Measurements from ENCODE around the gene MMP24. TPM values are rescaled to one million over a fixed set of nuclear protein-coding genes. Genes with fewer than 3 reads are reported as not detected.

Gene MMP24
- total and polyA plus RNA-seq, 2 of the 13 experiments (the other 11 are each of a cell fraction or from before 2014, with no cell fraction given): 0.29 to 0.35 TPM

- TF ChIP-seq, protein P1, sequence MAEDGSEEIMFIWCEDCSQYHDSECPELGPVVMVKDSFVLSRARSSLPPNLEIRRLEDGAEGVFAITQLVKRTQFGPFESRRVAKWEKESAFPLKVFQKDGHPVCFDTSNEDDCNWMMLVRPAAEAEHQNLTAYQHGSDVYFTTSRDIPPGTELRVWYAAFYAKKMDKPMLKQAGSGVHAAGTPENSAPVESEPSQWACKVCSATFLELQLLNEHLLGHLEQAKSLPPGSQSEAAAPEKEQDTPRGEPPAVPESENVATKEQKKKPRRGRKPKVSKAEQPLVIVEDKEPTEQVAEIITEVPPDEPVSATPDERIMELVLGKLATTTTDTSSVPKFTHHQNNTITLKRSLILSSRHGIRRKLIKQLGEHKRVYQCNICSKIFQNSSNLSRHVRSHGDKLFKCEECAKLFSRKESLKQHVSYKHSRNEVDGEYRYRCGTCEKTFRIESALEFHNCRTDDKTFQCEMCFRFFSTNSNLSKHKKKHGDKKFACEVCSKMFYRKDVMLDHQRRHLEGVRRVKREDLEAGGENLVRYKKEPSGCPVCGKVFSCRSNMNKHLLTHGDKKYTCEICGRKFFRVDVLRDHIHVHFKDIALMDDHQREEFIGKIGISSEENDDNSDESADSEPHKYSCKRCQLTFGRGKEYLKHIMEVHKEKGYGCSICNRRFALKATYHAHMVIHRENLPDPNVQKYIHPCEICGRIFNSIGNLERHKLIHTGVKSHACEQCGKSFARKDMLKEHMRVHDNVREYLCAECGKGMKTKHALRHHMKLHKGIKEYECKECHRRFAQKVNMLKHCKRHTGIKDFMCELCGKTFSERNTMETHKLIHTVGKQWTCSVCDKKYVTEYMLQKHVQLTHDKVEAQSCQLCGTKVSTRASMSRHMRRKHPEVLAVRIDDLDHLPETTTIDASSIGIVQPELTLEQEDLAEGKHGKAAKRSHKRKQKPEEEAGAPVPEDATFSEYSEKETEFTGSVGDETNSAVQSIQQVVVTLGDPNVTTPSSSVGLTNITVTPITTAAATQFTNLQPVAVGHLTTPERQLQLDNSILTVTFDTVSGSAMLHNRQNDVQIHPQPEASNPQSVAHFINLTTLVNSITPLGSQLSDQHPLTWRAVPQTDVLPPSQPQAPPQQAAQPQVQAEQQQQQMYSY (CRISPR knock-in tag; IDR thresholded peaks at IDR 0.05): no peak
- TF ChIP-seq ZFP91 (CRISPR knock-in tag; IDR thresholded peaks at IDR 0.05; ENCODE audit: borderline replicate concordance) (no peak; the same call in 1 of the 2 replicates), ZKSCAN5 (CRISPR knock-in tag; IDR thresholded peaks at IDR 0.05) (0 out of 2 replicates have a peak, but pooled peaks have one; percentile 9), TEAD3 (CRISPR knock-in tag; optimal IDR thresholded peaks at IDR 0.05; ENCODE audit: borderline replicate concordance) (no peak), MAZ (IDR thresholded peaks at IDR 0.05; ENCODE audit: borderline replicate concordance, low read depth, low read length) (no peak), MAZ (CRISPR knock-in tag; IDR thresholded peaks at IDR 0.05; ENCODE audit: low read depth) (no peak), RBM39 (IDR thresholded peaks at IDR 0.05; ENCODE audit: low read depth, low read length, poor library complexity, severe bottlenecking) (peak; percentile 56), ZNF451 (CRISPR knock-in tag; IDR thresholded peaks at IDR 0.05) (peak; percentile 66; the same call in 1 of the 2 replicates), ZNF788 (CRISPR knock-in tag; IDR thresholded peaks at IDR 0.05; ENCODE audit: borderline replicate concordance) (peak; percentile 64; the same call in 1 of the 2 replicates), HNF1A (IDR thresholded peaks at IDR 0.05; ENCODE audit: low read depth) (no peak), HNF1A (CRISPR knock-in tag; IDR thresholded peaks at IDR 0.05; ENCODE audit: borderline replicate concordance) (peak; percentile 52; the same call in 1 of the 2 replicates), HNRNPH1 (optimal IDR thresholded peaks at IDR 0.05; ENCODE audit: low read depth, low read length) (peak; percentile 17), ZNF746 (CRISPR knock-in tag; IDR thresholded peaks at IDR 0.05) (0 out of 2 replicates have a peak, but pooled peaks have one; percentile 38), ZNF776 (CRISPR knock-in tag; IDR thresholded peaks at IDR 0.05) (peak; percentile 26; the same call in 1 of the 2 replicates)
- TF ChIP-seq, protein P2, sequence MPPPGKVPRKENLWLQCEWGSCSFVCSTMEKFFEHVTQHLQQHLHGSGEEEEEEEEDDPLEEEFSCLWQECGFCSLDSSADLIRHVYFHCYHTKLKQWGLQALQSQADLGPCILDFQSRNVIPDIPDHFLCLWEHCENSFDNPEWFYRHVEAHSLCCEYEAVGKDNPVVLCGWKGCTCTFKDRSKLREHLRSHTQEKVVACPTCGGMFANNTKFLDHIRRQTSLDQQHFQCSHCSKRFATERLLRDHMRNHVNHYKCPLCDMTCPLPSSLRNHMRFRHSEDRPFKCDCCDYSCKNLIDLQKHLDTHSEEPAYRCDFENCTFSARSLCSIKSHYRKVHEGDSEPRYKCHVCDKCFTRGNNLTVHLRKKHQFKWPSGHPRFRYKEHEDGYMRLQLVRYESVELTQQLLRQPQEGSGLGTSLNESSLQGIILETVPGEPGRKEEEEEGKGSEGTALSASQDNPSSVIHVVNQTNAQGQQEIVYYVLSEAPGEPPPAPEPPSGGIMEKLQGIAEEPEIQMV (CRISPR knock-in tag; IDR thresholded peaks at IDR 0.05; ENCODE audit: low read depth): 0 out of 2 replicates have a peak, but pooled peaks have one; percentile 32
- TF ChIP-seq, protein P3, sequence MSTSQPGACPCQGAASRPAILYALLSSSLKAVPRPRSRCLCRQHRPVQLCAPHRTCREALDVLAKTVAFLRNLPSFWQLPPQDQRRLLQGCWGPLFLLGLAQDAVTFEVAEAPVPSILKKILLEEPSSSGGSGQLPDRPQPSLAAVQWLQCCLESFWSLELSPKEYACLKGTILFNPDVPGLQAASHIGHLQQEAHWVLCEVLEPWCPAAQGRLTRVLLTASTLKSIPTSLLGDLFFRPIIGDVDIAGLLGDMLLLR (CRISPR knock-in tag; IDR thresholded peaks at IDR 0.05): peak; percentile 14; the same call in 1 of the 2 replicates
These were observed 61.2 kb downstream of the MMP24 start (continued) for GRCh38 chr20:35287509-35288324.

All from HepG2 (cell line).